MV-4-11 (cell line): ENCODE data around the gene SPPL2A.
"Not testable (repeated sequence)": the region's sequence is repeated elsewhere in the genome, so short reads cannot be mapped to it uniquely, and the experiment has no call there.

Source experiments
- DNase-seq: peaks from one replicate; lab custom pipeline; 2025; lab: John Stamatoyannopoulos, UW

The SPPL2A gene

DNA sequence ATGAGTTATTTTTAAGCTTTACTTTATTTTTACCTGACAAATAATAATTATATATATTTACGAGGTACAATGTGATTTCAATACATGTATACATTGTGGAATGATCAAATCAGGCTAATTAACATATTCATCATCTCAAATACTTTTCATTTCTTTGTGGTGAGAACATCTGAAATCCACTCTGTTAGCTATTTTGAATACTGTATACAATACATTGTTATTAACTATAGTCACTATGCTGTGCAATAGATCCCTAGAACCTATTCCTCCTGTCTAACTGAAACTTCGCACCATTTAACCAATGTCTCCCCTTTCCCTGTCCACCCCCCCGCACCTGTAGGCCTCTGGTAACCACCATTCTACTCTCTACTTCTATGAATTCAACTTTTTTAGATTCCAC is 7.9 kb upstream of the SPPL2A start:
- DNase-seq = no peak

DNA sequence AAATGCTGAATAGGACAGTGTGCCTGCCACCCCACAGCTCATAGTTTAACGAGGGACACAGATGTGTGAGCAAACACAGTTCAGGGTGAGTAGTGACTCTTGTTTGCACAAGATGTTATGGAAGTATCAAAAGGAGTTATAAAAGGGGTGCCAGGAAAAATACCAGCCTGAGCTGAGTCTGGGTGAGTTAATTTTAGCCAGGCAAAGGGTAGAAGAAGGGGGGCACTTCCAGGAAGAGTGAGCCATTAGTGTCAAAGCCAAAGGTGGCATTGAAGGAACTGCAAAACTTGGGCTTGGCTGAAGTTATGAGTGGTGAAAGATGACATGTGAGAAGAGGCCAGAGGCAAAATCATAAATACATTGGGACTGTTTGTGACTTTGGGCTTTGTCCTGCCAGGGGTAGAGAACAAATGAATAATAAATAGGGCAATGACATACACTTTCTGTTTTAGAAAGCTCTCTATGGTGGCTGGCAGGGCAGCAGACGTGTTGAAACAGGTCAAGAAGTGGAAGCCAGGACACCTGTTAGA is 1.9 kb upstream of the SPPL2A start:
- DNase-seq = no peak

DNA sequence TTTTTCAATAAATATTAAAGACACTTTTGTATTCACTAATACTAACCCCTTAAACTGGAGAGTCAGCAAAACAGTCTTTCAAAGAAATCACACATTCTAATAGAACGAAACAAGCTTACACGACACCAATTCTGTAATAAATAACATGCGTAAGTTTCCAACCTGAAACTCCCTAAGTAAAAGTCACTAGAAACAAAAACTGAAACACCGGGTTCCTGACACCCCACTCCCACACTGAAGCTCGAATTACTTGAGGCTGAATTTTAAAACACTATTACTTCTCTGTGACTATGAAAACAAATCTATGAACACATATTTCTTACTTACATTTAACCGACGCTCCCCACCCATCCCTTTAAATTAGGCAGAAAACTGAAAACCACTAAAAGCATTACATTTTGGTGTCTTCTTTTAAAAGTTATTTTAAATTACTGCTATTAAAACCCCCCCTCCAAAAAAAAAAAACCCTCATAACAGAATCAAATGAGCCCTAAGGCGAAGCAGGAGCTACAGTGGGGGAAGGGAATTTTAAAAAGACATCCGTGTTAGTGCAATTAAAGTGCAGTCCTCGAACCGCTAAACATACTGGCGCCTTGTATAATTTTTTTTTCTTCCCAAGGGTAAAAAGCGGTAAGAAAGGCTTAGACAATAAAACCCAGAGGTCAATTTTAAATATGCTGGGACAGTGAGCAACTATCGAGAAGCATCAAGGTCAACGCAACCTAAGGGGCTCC is 878 bp downstream of the SPPL2A start:
- peak; percentile 15 for DNase-seq

DNA sequence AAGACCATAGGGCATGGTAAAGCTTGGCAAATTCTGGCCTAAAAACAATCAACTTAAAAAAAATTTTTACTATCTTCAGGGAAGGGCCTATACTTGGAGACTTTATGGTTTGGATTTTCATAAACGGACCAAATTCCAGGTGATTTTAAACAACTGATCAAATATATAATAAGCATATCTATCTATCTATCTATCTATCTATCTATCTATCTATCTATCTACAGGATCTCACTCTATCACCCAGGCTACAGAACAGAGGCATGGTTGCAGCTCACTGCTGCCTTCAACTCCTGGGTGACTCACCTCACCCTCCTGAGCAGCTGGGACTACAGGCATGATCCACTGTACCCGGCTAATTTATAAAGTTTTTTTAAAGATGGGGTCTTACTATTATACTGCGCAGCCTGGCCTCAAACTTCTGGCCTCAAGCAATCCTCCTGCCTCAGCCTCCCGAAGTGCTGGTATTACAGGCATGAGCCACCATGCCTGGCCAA is 6.7 kb downstream of the SPPL2A start:
- DNase-seq = no peak

DNA sequence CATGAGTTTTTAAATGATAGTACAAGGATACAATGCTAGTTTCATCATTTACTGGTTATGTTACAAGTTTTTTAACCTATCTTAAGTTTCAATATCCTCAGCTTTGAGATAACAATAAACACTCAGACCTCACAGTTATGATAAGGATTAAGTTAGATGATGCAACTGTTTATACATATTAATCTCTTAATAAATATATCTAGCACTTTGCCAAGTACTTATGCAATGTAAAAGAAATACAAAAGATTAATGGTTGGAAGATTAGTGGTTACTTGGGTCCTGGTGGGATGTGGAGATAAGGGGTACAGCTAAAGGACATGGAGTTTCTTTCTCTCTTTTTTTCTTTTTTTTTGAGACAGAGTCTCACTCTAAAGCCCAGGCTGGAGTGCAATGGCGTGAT is 12.0 kb downstream of the SPPL2A start:
- no peak for DNase-seq

DNA sequence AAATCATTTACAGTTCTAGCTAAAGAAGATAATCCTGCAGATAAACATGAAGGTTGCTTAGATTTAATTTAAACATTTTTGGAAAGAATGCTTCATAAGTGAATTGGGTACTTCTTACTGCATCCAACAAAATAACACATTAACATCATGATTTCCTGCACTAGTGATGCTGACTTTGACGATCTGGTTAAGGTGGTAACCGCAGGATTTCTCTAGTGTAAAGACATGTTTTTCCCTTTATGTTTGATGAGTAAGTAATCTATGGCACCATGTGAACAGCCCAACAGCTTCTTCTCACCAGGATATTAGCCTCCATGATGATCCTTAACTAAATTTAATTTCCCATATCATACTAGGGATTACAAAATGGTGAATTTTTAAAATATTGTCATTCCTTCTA is 14.1 kb downstream of the SPPL2A start:
- DNase-seq = no peak

DNA sequence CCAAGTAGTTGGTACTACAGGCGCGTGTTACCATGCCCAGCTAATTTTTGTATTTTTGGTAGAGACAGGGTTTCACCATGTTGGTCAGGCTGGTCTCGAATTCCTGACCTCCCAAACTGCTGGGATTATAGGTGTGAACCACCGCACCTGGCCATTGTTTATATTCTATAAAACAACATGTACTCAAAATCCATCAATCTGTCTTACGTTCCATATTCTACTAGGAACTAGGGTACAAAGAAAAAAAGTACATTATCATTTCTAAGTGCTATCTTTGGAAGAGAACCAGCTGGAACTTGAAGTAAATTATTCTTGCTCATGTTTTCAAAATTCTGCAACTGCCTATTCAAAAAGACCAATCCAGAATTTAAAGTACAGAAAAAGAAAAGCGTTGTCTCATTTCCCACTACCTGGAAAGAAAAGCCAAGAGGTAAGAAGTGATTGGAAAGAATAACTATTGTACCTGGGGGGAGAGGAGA is 15.2 kb downstream of the SPPL2A start:
- DNase-seq = no peak

DNA sequence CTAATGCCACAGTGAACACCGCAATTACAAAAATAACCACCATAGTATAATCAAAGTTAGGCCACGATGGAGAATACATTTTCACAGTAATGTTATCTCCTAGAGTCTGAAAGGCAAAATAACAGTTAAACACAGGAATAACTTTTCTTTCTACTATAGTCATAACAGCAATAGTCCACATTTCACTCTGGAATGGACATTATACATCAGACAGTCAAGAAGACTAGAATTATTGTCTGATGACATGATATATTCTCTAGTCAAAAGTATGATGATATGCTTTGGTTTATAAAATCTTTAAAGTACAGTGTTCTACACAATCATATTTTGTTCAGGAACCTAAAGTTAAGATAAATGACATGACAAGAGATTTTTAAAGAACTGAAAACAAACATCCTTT is 18.0 kb downstream of the SPPL2A start:
- no peak for DNase-seq

DNA sequence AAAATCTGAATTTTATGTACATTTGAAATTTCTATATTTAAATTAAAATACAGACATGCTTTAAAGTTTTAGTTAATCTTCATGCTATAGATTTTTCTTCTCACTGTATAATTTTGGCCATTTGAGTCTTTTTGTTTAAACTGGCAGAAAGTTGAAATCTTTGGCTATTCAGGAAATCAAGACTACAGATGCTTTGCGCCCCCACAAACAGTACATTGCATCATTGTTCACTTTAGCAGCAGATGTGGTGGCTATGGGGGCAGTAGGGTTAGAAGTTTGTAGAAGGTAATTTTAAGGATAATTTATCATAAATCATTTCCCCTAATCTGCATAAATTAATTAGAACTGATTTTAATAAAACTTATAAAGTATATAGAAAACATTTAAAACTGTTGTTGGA is 20.9 kb downstream of the SPPL2A start:
- DNase-seq = peak; percentile 19

DNA sequence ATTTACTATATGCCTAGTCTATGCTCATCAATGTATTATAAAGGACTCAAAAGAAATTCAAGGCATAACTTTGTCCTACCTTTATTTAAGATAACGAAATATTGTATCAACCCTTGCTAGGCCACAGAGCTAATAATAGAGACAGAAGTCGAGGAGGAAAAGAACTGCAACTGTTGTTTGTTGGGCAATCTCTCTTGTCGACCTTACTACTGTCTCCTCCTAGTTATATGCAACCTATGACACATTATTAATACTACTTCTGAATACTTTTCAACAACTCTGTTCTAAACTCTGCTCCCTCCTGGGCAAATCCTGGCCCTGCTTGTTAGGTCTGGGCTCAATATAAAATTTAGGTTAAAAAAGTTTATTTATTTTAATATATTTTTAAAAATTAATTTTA is 24.6 kb downstream of the SPPL2A start:
- peak; percentile 46 for DNase-seq

DNA sequence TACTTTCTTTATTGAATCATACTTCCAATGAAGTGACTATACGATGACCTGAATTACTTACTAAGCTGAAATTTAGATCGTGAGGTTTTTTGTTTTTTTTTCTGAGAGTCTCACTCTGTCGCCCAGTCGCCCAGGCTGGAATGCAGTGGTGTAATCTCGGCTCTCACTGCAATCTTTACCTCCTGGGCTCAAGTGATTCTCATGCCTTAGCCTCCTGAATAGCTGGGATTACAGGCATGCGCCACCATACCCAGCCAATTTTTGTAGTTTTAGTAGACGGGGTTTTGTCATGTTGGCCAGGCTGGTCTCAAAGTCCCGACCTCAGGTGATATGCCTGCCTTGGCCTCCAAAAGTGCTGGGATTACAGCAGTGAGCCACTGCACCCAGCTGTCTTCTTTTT is 28.7 kb downstream of the SPPL2A start:
- DNase-seq = no peak

DNA sequence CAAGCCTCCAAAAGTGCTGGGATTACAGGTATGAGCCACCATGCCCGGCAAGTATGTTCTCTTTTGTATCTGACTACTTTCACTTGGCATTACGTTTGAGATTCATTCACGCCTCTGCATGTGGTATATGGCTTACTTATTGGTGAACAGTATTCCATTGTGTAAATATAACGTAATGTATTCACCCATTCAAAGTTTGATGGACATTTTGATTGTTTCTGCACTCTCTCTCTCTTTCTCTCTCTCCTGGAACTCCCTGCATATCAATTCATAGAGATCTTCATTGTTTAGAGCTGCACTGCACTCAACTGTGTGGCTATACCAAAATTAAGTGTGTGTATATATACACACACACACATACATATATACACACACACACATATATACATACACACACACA is 30.4 kb downstream of the SPPL2A start:
- DNase-seq = no peak

DNA sequence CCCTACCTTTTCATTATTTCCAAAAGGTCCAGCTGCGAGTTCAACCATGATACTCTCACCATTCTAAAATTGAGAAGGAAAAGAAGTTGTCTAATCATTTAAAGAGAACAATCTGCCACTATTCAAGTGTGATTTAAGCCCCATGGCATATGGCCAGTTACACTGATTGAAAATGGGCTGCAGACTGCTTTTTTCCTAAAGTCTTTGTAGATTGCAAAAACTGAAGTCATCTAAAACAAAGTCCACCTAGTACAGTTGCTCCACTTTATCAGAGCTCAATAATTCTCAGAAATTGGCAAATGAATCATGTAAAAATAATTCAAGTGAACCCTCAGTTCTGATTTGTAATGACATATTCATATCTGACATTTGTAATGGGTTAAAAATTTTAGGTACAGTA is 39.2 kb downstream of the SPPL2A start:
- DNase-seq = no peak

DNA sequence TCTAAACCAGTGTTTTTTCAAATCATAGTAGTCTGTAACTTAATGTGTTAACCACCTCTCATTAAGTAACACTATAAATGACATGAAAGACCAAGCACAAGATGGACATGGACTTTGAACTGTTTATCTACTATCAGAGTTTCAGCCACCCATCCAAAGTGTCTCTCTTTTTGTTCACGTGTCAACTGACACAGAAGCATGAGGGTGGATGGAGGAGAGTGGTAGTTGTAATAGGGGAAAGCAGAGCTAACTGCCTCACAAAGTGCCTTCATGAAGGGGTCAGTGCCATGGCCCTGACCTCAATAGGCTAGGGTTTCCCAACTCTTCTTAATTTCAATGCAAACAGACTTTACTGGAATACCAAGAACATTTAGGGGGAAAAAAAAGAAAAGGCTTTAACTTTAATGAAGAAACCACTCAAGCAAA is 46.8 kb downstream of the SPPL2A start:
- DNase-seq = no peak

DNA sequence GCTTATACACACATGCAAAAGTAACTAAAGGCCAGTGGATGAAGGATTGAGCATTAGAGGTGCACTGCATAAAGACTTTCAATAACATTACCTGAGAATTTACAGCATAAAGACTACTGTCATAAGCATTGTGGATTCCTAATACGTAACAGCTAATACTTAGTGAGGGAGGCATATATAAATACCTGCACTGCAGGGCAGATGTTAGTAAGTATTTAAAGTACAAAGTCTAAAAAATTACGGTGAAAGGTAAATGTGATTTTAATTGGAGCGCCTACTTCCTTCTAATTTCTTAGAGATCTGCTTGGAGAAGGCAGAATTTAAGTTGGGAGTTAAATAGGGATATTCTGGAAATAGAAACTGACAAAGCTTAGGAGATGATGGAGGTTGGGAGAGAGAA is 53.5 kb downstream of the SPPL2A start:
- no peak for DNase-seq

DNA sequence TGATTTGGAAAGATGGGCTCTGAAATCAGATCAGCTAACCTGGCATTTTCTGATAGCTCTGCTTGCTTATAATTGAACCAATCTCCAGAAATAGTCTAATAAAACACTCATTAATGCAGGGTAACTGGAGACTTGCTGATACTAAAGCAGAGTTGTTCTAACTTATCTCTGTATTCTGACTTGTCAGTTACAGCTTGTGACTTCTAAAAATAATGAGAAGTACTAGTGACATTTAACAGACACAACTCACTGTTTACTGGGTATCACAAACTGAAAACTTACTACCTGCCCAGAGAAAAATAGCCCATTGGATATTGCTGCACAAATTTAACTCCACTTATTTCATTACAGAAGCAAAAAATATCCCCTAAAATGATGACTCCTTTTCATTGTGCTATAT is 54.9 kb downstream of the SPPL2A start:
- no peak for DNase-seq

DNA sequence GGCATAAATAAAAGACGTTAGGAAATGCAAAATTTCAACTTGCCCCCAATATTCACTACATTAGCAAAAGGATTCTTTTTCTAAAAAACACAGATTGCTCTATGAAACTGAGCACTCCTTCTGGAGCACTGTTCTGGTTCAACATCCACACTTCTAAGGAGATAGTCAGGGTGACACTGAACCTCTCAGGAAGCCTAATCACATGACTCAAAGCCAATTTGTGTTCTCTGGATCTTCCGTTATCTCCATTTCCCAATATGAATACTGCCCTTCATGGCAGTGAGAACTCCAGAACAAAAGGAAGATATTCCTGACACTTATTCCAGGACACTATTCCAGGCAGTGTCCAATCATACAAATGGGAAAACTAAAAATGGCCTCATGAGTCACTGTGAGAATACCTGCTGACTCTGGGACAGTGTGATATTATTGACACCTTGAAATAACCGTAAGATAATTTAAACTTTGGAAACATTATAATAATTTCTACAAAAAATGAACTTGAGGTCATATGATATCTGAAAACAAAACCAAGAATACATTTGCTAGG is 57.6 kb downstream of the SPPL2A start:
- no peak for DNase-seq

DNA sequence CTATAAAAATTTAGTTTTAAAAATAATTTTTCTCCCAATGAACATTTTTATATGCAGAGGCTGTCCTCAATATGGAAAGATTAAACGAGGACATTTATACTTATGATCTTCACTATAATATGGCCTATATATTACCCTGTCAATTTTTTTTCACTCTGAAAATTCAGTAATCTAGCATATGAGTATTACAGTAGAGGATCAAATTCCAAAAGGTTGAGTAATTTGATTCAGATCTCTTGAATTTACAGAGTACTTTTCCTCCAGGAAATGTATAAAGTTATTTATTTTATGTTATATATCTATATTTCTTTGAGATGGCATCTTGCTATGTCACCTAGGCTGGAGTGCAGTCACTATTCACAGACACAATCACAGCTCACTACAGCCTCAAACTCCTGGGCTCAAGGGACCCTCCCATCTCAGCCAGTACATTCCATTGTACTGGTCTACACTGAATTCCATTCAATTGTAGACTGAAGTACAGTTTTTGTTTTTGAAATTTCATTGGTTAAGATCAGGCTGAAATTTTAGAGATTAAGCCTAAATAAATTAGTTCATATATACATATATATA is 62.7 kb downstream of the SPPL2A start:
- DNase-seq = no peak

DNA sequence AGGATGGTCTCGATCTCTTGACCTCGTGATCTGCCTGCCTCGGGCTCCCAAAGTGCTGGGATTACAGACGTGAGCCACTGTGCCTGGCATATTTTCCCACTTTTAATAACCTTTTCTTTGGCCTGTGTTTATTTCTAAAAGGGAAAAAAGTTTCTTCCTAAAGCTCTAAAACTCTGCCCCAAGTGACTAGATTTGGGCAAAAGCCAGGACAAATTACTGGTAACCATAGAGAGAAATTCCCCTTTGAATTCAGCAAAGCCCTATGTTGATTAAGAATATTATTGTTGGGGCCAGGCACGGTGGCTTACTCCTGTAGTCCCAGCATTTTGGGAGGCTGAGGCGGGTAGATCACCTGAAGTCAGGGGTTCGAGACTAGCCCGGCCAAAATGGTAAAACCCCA is 67.4 kb downstream of the SPPL2A start:
- DNase-seq = no peak

DNA sequence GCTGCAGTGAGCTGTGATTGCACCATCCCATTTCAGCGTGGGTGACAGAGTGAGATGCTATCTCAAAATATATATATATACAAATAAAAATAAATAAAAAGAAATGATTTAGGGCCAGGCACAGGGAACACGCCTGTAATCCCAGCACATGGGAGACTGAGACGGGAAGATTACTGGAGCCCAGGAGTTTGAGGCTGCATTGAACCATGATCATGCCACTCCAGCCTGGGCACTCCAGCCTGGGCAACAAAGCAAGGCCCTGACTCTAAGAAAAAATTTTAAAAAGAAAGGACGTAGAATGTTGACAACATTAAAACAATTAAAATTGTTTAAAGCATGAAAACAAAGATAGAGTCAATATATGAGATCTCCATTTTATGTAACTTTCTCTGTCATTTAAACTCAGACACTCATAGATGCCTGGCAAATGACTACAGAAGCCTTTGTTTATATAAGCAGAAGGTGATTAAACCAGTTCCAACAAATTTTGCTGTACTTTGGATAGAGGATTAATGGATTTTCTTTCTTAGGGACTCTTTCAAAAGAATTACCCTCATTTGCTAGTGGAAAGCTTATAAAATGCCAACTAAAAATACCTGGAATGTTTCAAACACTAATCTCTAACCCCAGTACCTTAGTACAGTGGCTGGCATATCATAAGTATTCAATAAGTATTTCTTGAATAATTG is 68.3 kb downstream of the SPPL2A start:
- DNase-seq = no peak

DNA sequence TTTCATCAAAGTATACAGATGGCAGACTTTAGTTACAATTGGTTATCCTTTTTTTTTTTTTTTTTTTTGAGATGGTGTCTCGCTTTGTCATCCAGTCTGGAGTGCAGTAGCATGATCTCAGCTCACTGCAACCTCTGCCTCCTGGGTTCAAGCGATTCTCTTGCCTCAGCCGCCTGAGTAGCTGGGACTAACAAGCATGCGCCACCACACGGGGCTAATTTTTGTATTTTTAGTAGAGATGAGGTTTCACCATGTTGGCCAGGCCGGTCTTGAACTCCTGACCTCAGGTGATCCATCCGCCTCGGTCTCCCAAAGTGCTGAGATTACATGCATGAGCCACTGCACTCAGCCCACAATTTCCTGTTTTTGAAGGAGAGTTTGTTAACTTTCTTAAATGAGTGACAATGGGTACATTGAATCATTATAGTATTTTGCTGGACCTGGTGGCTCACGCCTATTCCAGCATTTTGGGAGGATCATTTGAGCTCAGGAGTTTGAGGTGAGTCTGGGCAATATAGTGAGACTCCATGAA is 70.8 kb downstream of the SPPL2A start:
- DNase-seq = not testable (repeated sequence)

DNA sequence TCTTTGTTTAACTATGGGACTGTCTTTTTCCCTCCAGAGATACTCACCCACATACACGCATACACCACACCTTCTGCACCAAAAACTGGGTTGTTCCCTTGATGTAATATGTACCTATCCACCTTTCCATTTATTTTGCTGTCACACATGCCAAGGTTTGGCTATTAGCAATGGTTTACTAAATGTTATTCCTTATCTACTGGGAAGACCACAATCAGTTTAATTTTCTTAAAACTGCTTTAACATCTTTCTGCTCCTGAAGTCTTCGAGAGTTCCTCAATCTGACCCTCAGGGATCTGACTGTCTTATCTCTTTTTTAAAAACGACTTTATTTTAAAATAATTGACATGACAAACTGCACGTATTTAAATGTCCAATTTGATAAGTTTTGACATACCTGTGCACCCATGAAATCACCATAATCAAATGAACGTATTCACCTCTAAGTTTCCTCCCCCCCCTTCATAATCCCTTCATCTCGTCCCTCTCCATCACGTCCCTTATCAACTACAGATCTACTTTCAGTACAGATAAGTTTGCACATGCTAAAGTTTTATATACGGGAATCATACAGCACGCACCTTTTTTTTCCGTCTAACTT is 78.1 kb downstream of the SPPL2A start:
- DNase-seq = no peak
